Endothelial cell of umbilical vein (primary cell): ENCODE data around the gene SLC38A8. TPM values are rescaled to one million over a fixed set of nuclear protein-coding genes. Genes with fewer than 3 reads are reported as not detected.

Source experiments
- BruUV-seq: library from RNA; stranded (reverse); fragments of 400-500 nt; replicated peaks from 2 replicates; lab custom pipeline; 2021; lab: Mats Ljungman, UMichigan
- CTCF ChIA-PET: fragments of 300-600, 350-600 bp; sonication (Branson Sonifier 250); formaldehyde crosslinking; loops from one replicate; lab custom pipeline; 2021; ENCODE audit warnings: antibody characterized with exemption, inconsistent platforms; lab: Charles Lee
- POLR2A ChIA-PET: fragments of 300-600, 350-600 bp; sonication (Branson Sonifier 250); formaldehyde crosslinking; loops from one replicate; lab custom pipeline; 2021; ENCODE audit warnings: antibody characterized with exemption, inconsistent platforms; lab: Charles Lee
- DNase-seq: peaks from one replicate; pipeline ENCODE4 v3.0.0-alpha.2; 2011; ENCODE audit warnings: low read depth, low spot score
- FAIRE-seq: peaks from 2 replicates; lab custom pipeline; 2011; peaks lifted over from hg19 to GRCh38; lab: Jason Lieb, UNC
- H2AFZ ChIP-seq: 2 replicates; pipeline ENCODE4 v1.6.0; 2012; ENCODE audit warnings: low read depth, low read length, control low read depth, inconsistent platforms
- H3K27ac ChIP-seq: 2 replicates; pipeline ENCODE4 v1.5.1; 2011; ENCODE audit warnings: low read depth, mild to moderate bottlenecking, control low read depth, low read length, moderate library complexity; ENCODE audit not compliant: insufficient read depth
- H3K27me3 ChIP-seq, 2 experiments: 2 replicates each; pipeline versions ENCODE4 v1.6.0 to v1.6.1; 2011; ENCODE audit warnings: low read length in 2 of 2, mixed read lengths in 1 of 2; ENCODE audit not compliant: control insufficient read depth in 2 of 2, insufficient read depth in 2 of 2
- H3K36me3 ChIP-seq, 2 experiments: 2 replicates in 1 of 2; 3 replicates in 1 of 2; pipeline ENCODE4 v1.5.1; 2011; ENCODE audit warnings: low read length in 2 of 2, mild to moderate bottlenecking in 1 of 2, moderate library complexity in 1 of 2; ENCODE audit not compliant: control insufficient read depth in 2 of 2, insufficient read depth in 2 of 2; ENCODE audit errors: extremely low read depth in 1 of 2
- H3K4me1 ChIP-seq: 3 replicates; pipeline ENCODE4 v1.5.1; 2011; ENCODE audit warnings: mild to moderate bottlenecking, low read length; ENCODE audit not compliant: control insufficient read depth, insufficient read depth; ENCODE audit errors: extremely low read depth
- H3K4me2 ChIP-seq: 2 replicates; pipeline ENCODE4 v1.6.1; 2011; ENCODE audit warnings: low read length, control low read depth, mixed read lengths; ENCODE audit not compliant: insufficient read depth
- H3K4me3 ChIP-seq, 3 experiments: fragments of 200-600 bp in 1 of 3; sonication (generic), shearing (Covaris generic) in 1 of 3; replicated peaks in 1 of 3; 2 replicates each; pipeline ENCODE4 v1.5.1; 2011 to 2016; ENCODE audit warnings: control low read depth in 3 of 3, low read length in 3 of 3, mild to moderate bottlenecking in 2 of 3, inconsistent platforms in 1 of 3, low read depth in 1 of 3, moderate library complexity in 1 of 3; ENCODE audit not compliant: insufficient read depth in 1 of 3
- H3K79me2 ChIP-seq: 2 replicates; pipeline ENCODE4 v1.6.0; 2012; ENCODE audit warnings: low read length, inconsistent platforms; ENCODE audit not compliant: control insufficient read depth, insufficient read depth
- H3K9ac ChIP-seq: replicated peaks from 2 replicates; pipeline ENCODE3; 2011; ENCODE audit warnings: low read length, control low read depth; ENCODE audit not compliant: insufficient read depth; ENCODE audit errors: extremely low read depth
- H3K9me1 ChIP-seq: replicated peaks from 3 replicates; pipeline ENCODE4 v1.6.0; 2011; ENCODE audit warnings: mild to moderate bottlenecking, low read length; ENCODE audit not compliant: control insufficient read depth, insufficient read depth; ENCODE audit errors: extremely low read depth
- H3K9me3 ChIP-seq: replicated peaks from 2 replicates; pipeline ENCODE4 v1.5.1; 2012; ENCODE audit warnings: low read length, inconsistent platforms; ENCODE audit not compliant: control insufficient read depth, insufficient read depth
- H4K20me1 ChIP-seq: replicated peaks from 2 replicates; pipeline ENCODE3; 2011; ENCODE audit warnings: mild to moderate bottlenecking, low read length; ENCODE audit not compliant: control insufficient read depth, insufficient read depth; ENCODE audit errors: extremely low read depth
- CTCF ChIP-seq, 2 donors: IDR thresholded peaks; 1 replicate in 1 of 2; 2 replicates in 1 of 2; pipeline ENCODE4 v1.5.1; 2011; ENCODE audit warnings: low read length in 2 of 2, mild to moderate bottlenecking in 2 of 2, moderate library complexity in 2 of 2, control low read depth in 1 of 2, inconsistent platforms in 1 of 2, low read depth in 1 of 2; ENCODE audit not compliant: insufficient read depth in 1 of 2; ENCODE audit errors: extremely low read depth in 1 of 2
- EZH2 ChIP-seq: IDR thresholded peaks from 2 replicates; pipeline ENCODE4 v1.6.1; 2012; ENCODE audit warnings: borderline replicate concordance, low read depth, mild to moderate bottlenecking, moderate library complexity, low read length, inconsistent platforms; ENCODE audit not compliant: severe bottlenecking
- FOS ChIP-seq: IDR thresholded peaks from 2 replicates; pipeline ENCODE4 v1.6.1; 2011; ENCODE audit warnings: mild to moderate bottlenecking, low read length, moderate library complexity, borderline replicate concordance; ENCODE audit not compliant: insufficient read depth
- GATA2 ChIP-seq: IDR thresholded peaks from 2 replicates; pipeline ENCODE4 v1.7.0; 2011; ENCODE audit warnings: low read depth, mild to moderate bottlenecking, moderate library complexity, mixed read lengths, low read length; ENCODE audit not compliant: insufficient read length, insufficient read depth
- JUN ChIP-seq: IDR thresholded peaks from 2 replicates; pipeline ENCODE4 v1.6.1; 2011; ENCODE audit warnings: borderline replicate concordance, low read depth; ENCODE audit not compliant: insufficient read length, insufficient read depth
- MAX ChIP-seq: IDR thresholded peaks from 2 replicates; pipeline ENCODE4 v1.6.1; 2011; ENCODE audit not compliant: insufficient read depth, insufficient read length
- MYC ChIP-seq: IDR thresholded peaks from one replicate; pipeline ENCODE4 v1.6.1; 2011; ENCODE audit warnings: mild to moderate bottlenecking, low read depth, low read length
- POLR2A ChIP-seq: IDR thresholded peaks from 2 replicates; pipeline ENCODE4 v1.6.1; 2012; ENCODE audit warnings: low read depth, mild to moderate bottlenecking, control low read depth, low read length
- POLR2AphosphoS5 ChIP-seq: IDR thresholded peaks from 2 replicates; pipeline ENCODE4 v1.6.1; 2012; ENCODE audit warnings: low read depth, mild to moderate bottlenecking, control low read depth, low read length, moderate library complexity; ENCODE audit not compliant: insufficient read depth
- dilution Hi-C: fragments of 300-500 bp; cut with MboI; formaldehyde crosslinking; loops from one replicate; pipeline ENCODE4 v1.15.0; 2019; ENCODE audit warnings: low sequenced_read_pairs; ENCODE audit not compliant: extremely low pct_ligation_motif_present
- intact Hi-C: fragments of 100-400 bp; cut with micrococcal nuclease; formaldehyde crosslinking; loops from one replicate; pipeline ENCODE4 v1.10.0; 2022
- polyA plus RNA-seq, 4 experiments: library from polyadenylated mRNA; depleted of rRNA in 3 of 4; stranded (reverse) in 3 of 4; unstranded in 1 of 4; fragments of >200 nt; gene quantifications; 2 replicates each; pipeline versions ENCODE4 v1.2.1 to v1.2.3, GENCODE V29; 2011 to 2012; ENCODE audit warnings: missing spikeins in 1 of 4
- total RNA-seq: library from RNA; stranded (reverse); gene quantifications from 2 replicates; pipeline ENCODE4 v1.2.3, GENCODE V29; 2021

Gene SLC38A8
- total and polyA plus RNA-seq, 2 donors (not counting 3 experiments of a cell fraction or from before 2014, with no cell fraction given): not detected

- H4K20me1 ChIP-seq: no peaks in the 10 kb centered on the region
- H3K9me3 ChIP-seq: no peaks in the 10 kb centered on the region
- FAIRE-seq (no peak), DNase-seq (no peak)
- BruUV-seq: no TSS peak
- H3K4me1 ChIP-seq: no peaks in the 10 kb centered on the region
- H3K4me3 ChIP-seq: no peak overlapping the region
- intact Hi-C loops: no loop called here
- no peak overlapping the region for H3K27ac ChIP-seq
- POLR2A ChIA-PET: no interaction called here
- no peaks in the 10 kb centered on the region for H3K9me1 ChIP-seq
- H3K27me3 ChIP-seq: no peaks in the 10 kb centered on the region
- TF ChIP-seq POLR2AphosphoS5 (no peak), CTCF (IDR thresholded peaks at IDR 0.05; ENCODE audit: extremely low read depth in 1 of 2, insufficient read depth in 1 of 2, low read depth in 1 of 2, low read length in 2 of 2) (no peak), GATA2 (no peak), FOS (no peak), EZH2 (no peak), MYC (no peak), JUN (no peak), MAX (no peak), POLR2A (no peak)
- no peaks in the 10 kb centered on the region for H3K79me2 ChIP-seq
- H3K36me3 ChIP-seq: no peaks in the 10 kb centered on the region
- CTCF ChIA-PET: no interaction called here
- no peak overlapping the region for H3K9ac ChIP-seq
- dilution Hi-C loops: no loop called here
- H2AFZ ChIP-seq: no peak overlapping the region
- no peak overlapping the region for H3K4me2 ChIP-seq
Observed at GRCh38 chr16:83998091-83998490, 44.5 kb downstream of the SLC38A8 start.
